Lower lobe of right lung (tissue), 2 donors: ENCODE data around the gene PPP1R9A. TPM values are rescaled to one million over a fixed set of nuclear protein-coding genes. Genes with fewer than 3 reads are reported as not detected.

Experiments used
- ATAC-seq, 2 donors: fragments of 200-7000 bp; cut with Tn5 transposase; one replicate each; pipeline ENCODE4 v1.9.1; 2020 to 2022; ENCODE audit warnings: mild to moderate bottlenecking in 2 of 2, moderate library complexity in 2 of 2
- DNase-seq: peaks from one replicate; pipeline ENCODE4 v3.0.0-alpha.2; 2020
- H3K27ac ChIP-seq: fragments of 200-600 bp; one replicate; pipeline ENCODE4 v1.8.0; 2022
- H3K27me3 ChIP-seq: fragments of 200-600 bp; one replicate; pipeline ENCODE4 v1.8.0; 2022; ENCODE audit warnings: low read depth
- H3K36me3 ChIP-seq: fragments of 200-600 bp; one replicate; pipeline ENCODE4 v1.8.0; 2022; ENCODE audit warnings: mild to moderate bottlenecking
- H3K4me1 ChIP-seq: fragments of 200-600 bp; one replicate; pipeline ENCODE4 v1.8.0; 2022
- H3K4me3 ChIP-seq: fragments of 200-600 bp; one replicate; pipeline ENCODE4 v1.8.0; 2022; ENCODE audit warnings: mild to moderate bottlenecking
- H3K9me3 ChIP-seq: fragments of 200-600 bp; one replicate; pipeline ENCODE4 v1.8.0; 2022
- intact Hi-C: fragments of 100-400 bp; cut with DNase I; formaldehyde crosslinking; loops from one replicate; pipeline ENCODE4 v1.11.0; 2022
- total RNA-seq: library from RNA; stranded (reverse); fragmentation: NEBNext Ultra II Directional; extraction: Animal tissue kit (Norgen Biotek cat#: 25700); gene quantifications from one replicate; pipeline ENCODE4 v1.2.1, GENCODE V29; 2021
- TF ChIP-seq, protein P1 (sequence below): fragments of 200-600 bp; IDR thresholded peaks from one replicate; pipeline ENCODE4 v1.8.0; 2022; ENCODE audit warnings: antibody characterized with exemption, mild to moderate bottlenecking
- donor health status: DM: no; HTN: yes; CAD: no; lungs with severe emphysema.

Gene PPP1R9A
- total RNA-seq, 1 donor from 2014 or later = 28.9 TPM

GRCh38 chr7:95267754-95268153 lies 360.4 kb downstream of the PPP1R9A start:
- Histone ChIP-seq H3K4me1 (no peaks in the 10 kb centered on the region), H3K27me3 (no peaks in the 10 kb centered on the region), H3K9me3 (no peaks in the 10 kb centered on the region), H3K36me3 (peaks cover 3% of the 10 kb centered on the region), H3K4me3 (no peak overlapping the region), H3K27ac (no peak overlapping the region)
- intact Hi-C loops = no loop called here
- ATAC-seq (no peak), DNase-seq (no peak)
- TF ChIP-seq, protein P1, sequence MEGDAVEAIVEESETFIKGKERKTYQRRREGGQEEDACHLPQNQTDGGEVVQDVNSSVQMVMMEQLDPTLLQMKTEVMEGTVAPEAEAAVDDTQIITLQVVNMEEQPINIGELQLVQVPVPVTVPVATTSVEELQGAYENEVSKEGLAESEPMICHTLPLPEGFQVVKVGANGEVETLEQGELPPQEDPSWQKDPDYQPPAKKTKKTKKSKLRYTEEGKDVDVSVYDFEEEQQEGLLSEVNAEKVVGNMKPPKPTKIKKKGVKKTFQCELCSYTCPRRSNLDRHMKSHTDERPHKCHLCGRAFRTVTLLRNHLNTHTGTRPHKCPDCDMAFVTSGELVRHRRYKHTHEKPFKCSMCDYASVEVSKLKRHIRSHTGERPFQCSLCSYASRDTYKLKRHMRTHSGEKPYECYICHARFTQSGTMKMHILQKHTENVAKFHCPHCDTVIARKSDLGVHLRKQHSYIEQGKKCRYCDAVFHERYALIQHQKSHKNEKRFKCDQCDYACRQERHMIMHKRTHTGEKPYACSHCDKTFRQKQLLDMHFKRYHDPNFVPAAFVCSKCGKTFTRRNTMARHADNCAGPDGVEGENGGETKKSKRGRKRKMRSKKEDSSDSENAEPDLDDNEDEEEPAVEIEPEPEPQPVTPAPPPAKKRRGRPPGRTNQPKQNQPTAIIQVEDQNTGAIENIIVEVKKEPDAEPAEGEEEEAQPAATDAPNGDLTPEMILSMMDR = no peak

GRCh38 chr7:95269640-95270039 lies 362.2 kb downstream of the PPP1R9A start:
- TF ChIP-seq, protein P1 = no peak
- Histone ChIP-seq H3K36me3 (peaks cover 3% of the 10 kb centered on the region), H3K4me3 (no peak overlapping the region), H3K27me3 (no peaks in the 10 kb centered on the region), H3K9me3 (no peaks in the 10 kb centered on the region), H3K4me1 (no peaks in the 10 kb centered on the region), H3K27ac (no peak overlapping the region)
- no peak for ATAC-seq
- intact Hi-C loops = no loop called here
- no peak for DNase-seq

DNA sequence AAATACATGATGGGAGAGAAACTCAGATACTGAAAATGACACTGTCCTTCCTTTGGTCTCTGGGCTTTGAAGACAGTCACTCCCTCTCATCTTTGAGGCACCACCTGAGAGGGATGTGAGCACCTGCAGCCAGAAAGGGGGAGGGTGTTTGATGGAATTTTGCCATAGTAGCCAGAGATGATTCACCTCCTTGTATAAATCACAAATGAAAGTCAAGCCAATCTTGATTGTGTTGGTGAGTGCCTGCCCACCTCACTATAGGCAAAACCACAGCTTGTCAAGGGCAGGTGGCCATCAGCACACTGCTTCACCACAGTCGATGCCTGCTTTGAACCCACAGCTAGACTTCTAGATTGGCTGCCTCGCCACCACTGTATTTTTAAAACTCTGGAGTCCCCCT lies 368.7 kb downstream of the PPP1R9A start:
- Histone ChIP-seq H3K9me3 (no peaks in the 10 kb centered on the region), H3K27ac (no peak overlapping the region), H3K4me1 (no peaks in the 10 kb centered on the region), H3K36me3 (no peaks in the 10 kb centered on the region), H3K4me3 (no peak overlapping the region), H3K27me3 (no peaks in the 10 kb centered on the region)
- TF ChIP-seq, protein P1 = no peak
- DNase-seq (no peak), ATAC-seq (no peak)
- intact Hi-C loops = no loop called here

- no peak for DNase-seq
- Histone ChIP-seq H3K27ac (no peak overlapping the region), H3K36me3 (no peaks in the 10 kb centered on the region), H3K27me3 (no peaks in the 10 kb centered on the region), H3K4me1 (no peaks in the 10 kb centered on the region), H3K4me3 (no peak overlapping the region), H3K9me3 (no peaks in the 10 kb centered on the region)
- peak in 1 of 2 donors; percentile 54 for ATAC-seq
- intact Hi-C loops = no loop called here
- TF ChIP-seq, protein P1 = no peak
These were observed 372.0 kb downstream of the PPP1R9A start for GRCh38 chr7:95279417-95279816.

GRCh38 chr7:95286096-95286495 lies 378.7 kb downstream of the PPP1R9A start:
- no peaks in the 10 kb centered on the region for H3K9me3 ChIP-seq

More at GRCh38 chr7:95286096-95286495, 378.7 kb downstream of the PPP1R9A start:
- intact Hi-C loops = no loop called here
- DNase-seq (no peak), ATAC-seq (no peak)
- Histone ChIP-seq H3K27ac (no peak overlapping the region), H3K4me3 (no peak overlapping the region), H3K36me3 (peaks cover 5% of the 10 kb centered on the region), H3K27me3 (no peaks in the 10 kb centered on the region), H3K4me1 (no peaks in the 10 kb centered on the region)
- TF ChIP-seq, protein P1 = no peak
